ENCODE data around the gene UCP3. TPM values are rescaled to one million over a fixed set of nuclear protein-coding genes. Genes with fewer than 3 reads are reported as not detected.
A peak's percentile ranks its signal among the peaks of the same experiment; 100 is the strongest.

Gene UCP3
- total RNA-seq, 4 donors from 2014 or later: 0.53 to 1.5 (median 0.92) TPM; not detected in 1

DNA sequence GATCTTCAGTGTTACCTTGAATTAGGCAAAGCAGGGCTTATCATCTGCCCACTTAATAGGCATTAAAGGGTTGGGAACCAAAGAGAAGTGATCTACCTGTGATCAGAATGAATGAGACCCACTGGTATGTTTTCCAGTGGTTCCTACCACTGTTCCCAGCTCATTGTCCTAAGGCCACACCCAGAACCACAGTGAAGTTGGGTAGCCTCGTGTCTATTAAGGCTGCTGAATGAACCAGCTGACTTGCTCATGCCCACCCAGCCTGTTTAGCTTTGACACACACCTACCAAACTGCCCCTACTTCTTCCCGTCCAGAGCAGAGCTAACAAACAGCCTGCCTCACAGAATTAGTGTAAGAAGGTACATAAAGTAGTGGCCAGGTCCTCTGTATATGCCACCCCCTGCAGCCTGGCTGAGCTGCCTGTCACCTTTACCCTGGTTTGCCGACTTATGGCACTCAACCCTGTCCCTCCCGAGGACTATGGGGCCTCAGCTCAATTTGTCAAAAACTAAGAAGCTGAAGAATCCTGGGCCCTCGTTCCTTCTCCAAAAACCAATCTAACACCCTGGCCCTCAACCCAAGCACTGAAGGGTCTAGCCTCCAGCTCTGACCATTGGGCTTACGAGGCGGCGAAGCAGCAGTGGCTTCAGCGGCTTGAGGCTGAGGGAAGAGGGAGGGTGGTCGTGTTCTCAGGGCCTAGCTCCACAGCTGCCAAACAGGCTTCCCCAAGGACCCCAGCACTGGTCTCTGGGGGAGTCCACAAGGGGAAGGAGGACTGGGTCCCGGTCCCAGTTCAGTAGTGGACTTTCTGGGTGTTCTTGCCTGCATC, 36.0 kb downstream of the UCP3 start:
- WGBS, 2 donors: 75% methylated on average over 7 to 11 of the region's 11 CpGs
- H3K4me1 ChIP-seq: peaks cover 7 to 20% (median 16%) of the 10 kb centered on the region in 3 donors
- H3K36me3 ChIP-seq: peaks cover 0 to 28% (median 0%) of the 10 kb centered on the region in 3 donors
- TF ChIP-seq, protein P1, sequence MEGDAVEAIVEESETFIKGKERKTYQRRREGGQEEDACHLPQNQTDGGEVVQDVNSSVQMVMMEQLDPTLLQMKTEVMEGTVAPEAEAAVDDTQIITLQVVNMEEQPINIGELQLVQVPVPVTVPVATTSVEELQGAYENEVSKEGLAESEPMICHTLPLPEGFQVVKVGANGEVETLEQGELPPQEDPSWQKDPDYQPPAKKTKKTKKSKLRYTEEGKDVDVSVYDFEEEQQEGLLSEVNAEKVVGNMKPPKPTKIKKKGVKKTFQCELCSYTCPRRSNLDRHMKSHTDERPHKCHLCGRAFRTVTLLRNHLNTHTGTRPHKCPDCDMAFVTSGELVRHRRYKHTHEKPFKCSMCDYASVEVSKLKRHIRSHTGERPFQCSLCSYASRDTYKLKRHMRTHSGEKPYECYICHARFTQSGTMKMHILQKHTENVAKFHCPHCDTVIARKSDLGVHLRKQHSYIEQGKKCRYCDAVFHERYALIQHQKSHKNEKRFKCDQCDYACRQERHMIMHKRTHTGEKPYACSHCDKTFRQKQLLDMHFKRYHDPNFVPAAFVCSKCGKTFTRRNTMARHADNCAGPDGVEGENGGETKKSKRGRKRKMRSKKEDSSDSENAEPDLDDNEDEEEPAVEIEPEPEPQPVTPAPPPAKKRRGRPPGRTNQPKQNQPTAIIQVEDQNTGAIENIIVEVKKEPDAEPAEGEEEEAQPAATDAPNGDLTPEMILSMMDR (IDR thresholded peaks at IDR 0.05): no peak
- TF ChIP-seq POLR2A (IDR thresholded peaks at IDR 0.05): no peak
- H3K4me3 ChIP-seq: no peak overlapping the region
- peak overlapping the region in 1 of 4 donors; percentile 10 for H3K27ac ChIP-seq
- no peak for DNase-seq
- intact Hi-C loops (cut with DNase I): no loop called here
- no peaks in the 10 kb centered on the region for H3K27me3 ChIP-seq
- no peaks in the 10 kb centered on the region for H3K9me3 ChIP-seq

DNA sequence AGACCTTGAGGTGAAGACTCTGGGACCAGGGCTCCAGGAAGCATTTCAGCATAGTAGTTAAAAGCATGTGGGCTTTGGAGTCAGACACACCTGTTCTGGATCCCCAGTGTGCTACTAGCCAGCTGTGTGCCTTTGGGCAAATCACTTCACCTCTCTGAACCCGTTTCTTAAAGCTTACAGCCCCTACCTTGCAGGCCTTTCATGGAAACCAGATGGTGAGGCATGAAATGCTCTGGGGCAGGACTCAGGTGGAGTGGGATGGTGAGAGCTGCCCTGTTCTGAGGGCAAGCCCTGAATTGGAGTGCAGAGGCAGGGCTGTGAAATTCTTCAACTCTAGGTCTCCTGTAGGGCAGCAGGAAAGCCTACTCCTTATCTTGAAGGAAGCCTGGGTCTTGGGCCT, 36.7 kb downstream of the UCP3 start:
- intact Hi-C loops (cut with DNase I): no loop called here
- Histone ChIP-seq H3K9me3 (no peaks in the 10 kb centered on the region), H3K27ac (no peak overlapping the region), H3K36me3 (peaks cover 0 to 21% (median 0%) of the 10 kb centered on the region in 3 donors), H3K27me3 (no peaks in the 10 kb centered on the region), H3K4me1 (peaks cover 7 to 17% (median 16%) of the 10 kb centered on the region in 3 donors), H3K4me3 (no peak overlapping the region)
- TF ChIP-seq, protein P1 (IDR thresholded peaks at IDR 0.05): no peak
- TF ChIP-seq POLR2A (IDR thresholded peaks at IDR 0.05): no peak
- 50 to 100% methylated on average over 1 of the region's 1 CpG for WGBS, 2 donors
- DNase-seq: no peak

DNA sequence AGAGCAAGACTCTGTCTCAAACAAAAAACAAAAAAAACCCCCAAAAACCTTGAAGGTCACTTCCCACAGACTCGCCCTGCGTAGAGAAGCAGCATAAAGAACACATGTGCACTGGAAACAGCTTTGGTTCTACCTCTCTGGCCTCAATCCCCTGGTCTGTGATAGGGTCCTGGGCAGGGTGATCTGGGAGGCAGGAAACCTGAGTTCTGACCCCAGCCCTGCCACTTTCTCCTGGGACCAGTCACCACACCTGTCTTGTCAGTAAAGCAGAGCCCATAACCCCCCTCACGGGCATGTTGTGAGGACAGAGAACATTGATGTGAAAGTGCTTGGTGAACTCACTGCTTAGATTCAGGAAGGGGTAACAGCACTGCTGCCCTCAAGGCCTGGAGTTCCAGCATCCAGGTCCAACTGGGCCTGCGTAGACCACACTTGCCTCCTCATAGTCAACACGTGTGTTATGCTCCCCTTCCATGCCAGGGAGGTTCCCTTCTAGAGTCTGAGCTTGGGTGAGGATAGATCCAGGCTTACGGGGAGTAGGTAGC, 37.6 kb downstream of the UCP3 start:
- peaks cover 0 to 12% (median 0%) of the 10 kb centered on the region in 3 donors for H3K36me3 ChIP-seq
- no peaks in the 10 kb centered on the region for H3K27me3 ChIP-seq
- no peak overlapping the region for H3K4me3 ChIP-seq
- 89% methylated on average over 3 to 6 of the region's 6 CpGs for WGBS, 2 donors
- no peak for TF ChIP-seq POLR2A (IDR thresholded peaks at IDR 0.05)
- TF ChIP-seq, protein P1 (IDR thresholded peaks at IDR 0.05): no peak
- H3K27ac ChIP-seq: no peak overlapping the region
- no peak for DNase-seq
- intact Hi-C loops (cut with DNase I): no loop called here
- H3K4me1 ChIP-seq: peaks cover 7 to 17% (median 16%) of the 10 kb centered on the region in 3 donors
- H3K9me3 ChIP-seq: no peaks in the 10 kb centered on the region

DNA sequence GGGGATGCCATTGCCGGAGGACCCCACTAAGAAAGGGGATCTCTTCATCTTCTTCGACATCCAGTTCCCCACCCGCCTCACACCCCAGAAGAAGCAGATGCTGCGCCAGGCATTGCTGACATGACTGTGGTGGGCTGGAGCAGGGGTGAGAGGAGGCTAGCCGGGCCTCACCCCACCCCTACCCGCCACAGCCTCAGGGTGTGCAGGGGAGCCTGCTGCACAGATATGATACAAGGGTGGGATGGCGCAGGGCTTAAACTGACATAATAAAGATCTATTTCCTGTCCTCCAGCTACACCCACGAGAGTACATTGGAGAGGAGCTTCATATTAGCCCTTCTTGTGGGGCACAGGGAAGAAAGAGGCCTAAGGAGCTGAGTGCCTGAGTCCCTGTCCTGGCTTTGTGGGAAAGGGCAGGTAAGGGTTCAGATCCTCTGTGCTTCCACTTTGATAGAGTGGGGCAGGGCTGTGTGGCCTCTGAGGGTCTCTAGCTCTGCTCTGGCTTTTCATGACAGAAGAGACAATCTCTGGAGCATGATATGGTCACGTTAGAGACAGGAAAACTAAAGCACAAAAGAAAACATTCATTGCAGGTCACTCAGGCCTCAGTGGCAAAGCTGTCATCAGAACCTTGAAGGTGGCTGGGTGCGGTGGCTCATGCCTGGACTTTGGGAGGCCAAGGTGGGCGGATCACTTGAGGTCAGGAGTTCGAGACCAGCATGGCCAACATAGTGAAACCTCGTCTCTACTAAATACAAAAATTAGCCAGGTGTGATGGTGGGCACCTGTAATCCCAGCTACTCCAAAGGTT, 38.7 kb downstream of the UCP3 start:
- Histone ChIP-seq H3K36me3 (peaks cover 0 to 2% (median 0%) of the 10 kb centered on the region in 3 donors), H3K4me1 (peaks cover 7 to 19% (median 16%) of the 10 kb centered on the region in 3 donors), H3K27me3 (peaks cover 0 to 7% (median 0%) of the 10 kb centered on the region in 4 donors), H3K9me3 (no peaks in the 10 kb centered on the region), H3K4me3 (no peak overlapping the region), H3K27ac (no peak overlapping the region)
- 90 to 91% methylated on average over 6 to 8 of the region's 13 CpGs for WGBS, 2 donors
- TF ChIP-seq, protein P1 (IDR thresholded peaks at IDR 0.05): no peak
- TF ChIP-seq POLR2A (IDR thresholded peaks at IDR 0.05): no peak
- no peak for DNase-seq
- intact Hi-C loops (cut with DNase I): loop anchor here (10.0 kb wide), 1 partner anchor 125 kb away; no protein-coding TSS in a partner anchor
